Endometrium (tissue), 2 donors: Measurements from ENCODE around the gene LRP3.
"Not testable (repeated sequence)": the region's sequence is repeated elsewhere in the genome, so short reads cannot be mapped to it uniquely, and the experiment has no call there.

Experiments used
- FAIRE-seq: peaks from 2 replicates; lab custom pipeline; 2012; peaks lifted over from hg19 to GRCh38; lab: Jason Lieb, UNC
- donor health status: control.
- donor health status: control.

LRP3 gene

GRCh38 chr19:33203529-33203928, 9.4 kb downstream of the LRP3 start:
- no peak for FAIRE-seq

- no peak for FAIRE-seq
Observed at GRCh38 chr19:33204136-33204973, 10.2 kb downstream of the LRP3 start.

- no peak for FAIRE-seq
Observed at GRCh38 chr19:33205110-33205509, 11.0 kb downstream of the LRP3 start.

GRCh38 chr19:33205531-33206260, 11.6 kb downstream of the LRP3 start:
- no peak for FAIRE-seq

- no peak for FAIRE-seq
Observed at GRCh38 chr19:33206261-33207039, 12.3 kb downstream of the LRP3 start.

GRCh38 chr19:33207040-33207620, 13.0 kb downstream of the LRP3 start:
- FAIRE-seq: no peak

- no peak for FAIRE-seq
Observed at GRCh38 chr19:33207903-33208302, 13.8 kb downstream of the LRP3 start.

- FAIRE-seq: no peak
Observed at GRCh38 chr19:33208371-33208895, 14.3 kb downstream of the LRP3 start.

GRCh38 chr19:33208904-33209849, 15.0 kb downstream of the LRP3 start:
- no peak for FAIRE-seq

- not testable (repeated sequence) for FAIRE-seq
Observed at GRCh38 chr19:33209850-33210230, 15.7 kb downstream of the LRP3 start.

- FAIRE-seq: no peak
Observed at GRCh38 chr19:33210266-33210940, 16.3 kb downstream of the LRP3 start.

GRCh38 chr19:33211794-33212435, 17.8 kb downstream of the LRP3 start:
- no peak for FAIRE-seq

GRCh38 chr19:33212436-33213172, 18.5 kb downstream of the LRP3 start:
- FAIRE-seq: no peak

- no peak for FAIRE-seq
Observed at GRCh38 chr19:33214596-33214995, 20.5 kb downstream of the LRP3 start.

- no peak for FAIRE-seq
Observed at GRCh38 chr19:33215438-33216197, 21.5 kb downstream of the LRP3 start.

GRCh38 chr19:33216198-33216830, 22.2 kb downstream of the LRP3 start:
- FAIRE-seq: no peak

- FAIRE-seq: no peak
Observed at GRCh38 chr19:33217881-33218280, 23.8 kb downstream of the LRP3 start.
